NT2/D1 (cell line): ENCODE measurements around the gene MRPS33.

Experiments used
- SUZ12 ChIP-seq: IDR thresholded peaks from 2 replicates; pipeline ENCODE4 v1.6.1; 2011; ENCODE audit not compliant: insufficient read length, insufficient read depth; ENCODE audit errors: extremely low read depth
- YY1 ChIP-seq: IDR thresholded peaks from 2 replicates; pipeline ENCODE4 v1.6.1; 2011; ENCODE audit not compliant: insufficient read length, insufficient read depth
- ZNF274 ChIP-seq: IDR thresholded peaks from 2 replicates; pipeline ENCODE4 v1.6.1; 2011; ENCODE audit warnings: mild to moderate bottlenecking, low read depth, low read length

DNA sequence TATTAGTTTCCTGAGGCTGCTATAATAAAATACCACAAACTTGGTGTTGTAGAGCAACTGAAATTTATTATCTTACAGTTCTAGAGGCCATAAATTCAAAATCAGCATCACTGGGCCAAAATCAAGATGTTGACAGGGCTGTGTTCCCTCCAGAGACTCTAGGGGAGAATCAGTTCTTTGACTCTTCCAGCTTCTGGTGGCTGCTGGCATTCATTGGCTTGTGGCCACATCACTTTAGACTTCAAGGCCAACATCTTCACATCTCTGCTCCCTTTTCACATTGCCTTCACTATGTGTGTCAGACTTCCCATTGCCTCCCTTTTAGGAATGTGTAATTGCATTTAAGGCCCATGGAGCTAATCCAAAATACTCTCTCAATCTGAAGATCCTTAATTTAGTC lies 1.6 kb upstream of the MRPS33 start:
- TF ChIP-seq YY1: no peak
- no peak for TF ChIP-seq ZNF274
- no peak for TF ChIP-seq SUZ12
